GM21576 (cell line): ENCODE measurements around the gene HES7.

ENCODE experiments used
- ATAC-seq: cut with Tn5 transposase; IDR thresholded peaks from one replicate; pipeline ENCODE4 v1.9.1; 2021; ENCODE audit warnings: mild to moderate bottlenecking, moderate library complexity; ENCODE audit not compliant: unreplicated experiment

The HES7 gene

GRCh38 chr17:8143581-8144400 is 19.9 kb upstream of the HES7 start:
- ATAC-seq: no peak

- no peak for ATAC-seq
Observed at GRCh38 chr17:8142887-8143580, 19.1 kb upstream of the HES7 start.

GRCh38 chr17:8142158-8142886 is 18.4 kb upstream of the HES7 start:
- ATAC-seq: no peak

- ATAC-seq: no peak
Observed at GRCh38 chr17:8141741-8142140, 17.8 kb upstream of the HES7 start.

- no peak for ATAC-seq
Observed at GRCh38 chr17:8141045-8141444, 17.1 kb upstream of the HES7 start.

GRCh38 chr17:8140065-8141029 is 16.4 kb upstream of the HES7 start:
- ATAC-seq: no peak

- peak; percentile 75 for ATAC-seq
Observed at GRCh38 chr17:8138672-8139371, 14.9 kb upstream of the HES7 start.

- ATAC-seq: no peak
Observed at GRCh38 chr17:8138374-8138671, 14.4 kb upstream of the HES7 start.

GRCh38 chr17:8137645-8138373 is 13.9 kb upstream of the HES7 start:
- no peak for ATAC-seq

GRCh38 chr17:8133941-8134340 is 10.0 kb upstream of the HES7 start:
- no peak for ATAC-seq

GRCh38 chr17:8133399-8133798 is 9.5 kb upstream of the HES7 start:
- ATAC-seq: no peak

GRCh38 chr17:8131844-8132441 is 8.0 kb upstream of the HES7 start:
- no peak for ATAC-seq

GRCh38 chr17:8128125-8128784 is 4.3 kb upstream of the HES7 start:
- ATAC-seq: no peak

GRCh38 chr17:8126491-8127066 is 2.7 kb upstream of the HES7 start:
- no peak for ATAC-seq

GRCh38 chr17:8125947-8126490 is 2.1 kb upstream of the HES7 start:
- ATAC-seq: no peak

GRCh38 chr17:8125154-8125946 is 1.4 kb upstream of the HES7 start:
- no peak for ATAC-seq
